ENCODE data around the gene MSANTD4.

MSANTD4 gene

GRCh38 chr11:106051103-106051502 lies 29.1 kb upstream of the MSANTD4 start:
- TF ChIP-seq, protein P1, sequence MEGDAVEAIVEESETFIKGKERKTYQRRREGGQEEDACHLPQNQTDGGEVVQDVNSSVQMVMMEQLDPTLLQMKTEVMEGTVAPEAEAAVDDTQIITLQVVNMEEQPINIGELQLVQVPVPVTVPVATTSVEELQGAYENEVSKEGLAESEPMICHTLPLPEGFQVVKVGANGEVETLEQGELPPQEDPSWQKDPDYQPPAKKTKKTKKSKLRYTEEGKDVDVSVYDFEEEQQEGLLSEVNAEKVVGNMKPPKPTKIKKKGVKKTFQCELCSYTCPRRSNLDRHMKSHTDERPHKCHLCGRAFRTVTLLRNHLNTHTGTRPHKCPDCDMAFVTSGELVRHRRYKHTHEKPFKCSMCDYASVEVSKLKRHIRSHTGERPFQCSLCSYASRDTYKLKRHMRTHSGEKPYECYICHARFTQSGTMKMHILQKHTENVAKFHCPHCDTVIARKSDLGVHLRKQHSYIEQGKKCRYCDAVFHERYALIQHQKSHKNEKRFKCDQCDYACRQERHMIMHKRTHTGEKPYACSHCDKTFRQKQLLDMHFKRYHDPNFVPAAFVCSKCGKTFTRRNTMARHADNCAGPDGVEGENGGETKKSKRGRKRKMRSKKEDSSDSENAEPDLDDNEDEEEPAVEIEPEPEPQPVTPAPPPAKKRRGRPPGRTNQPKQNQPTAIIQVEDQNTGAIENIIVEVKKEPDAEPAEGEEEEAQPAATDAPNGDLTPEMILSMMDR (IDR thresholded peaks at IDR 0.05; ENCODE audit: low read depth, low read length, missing control alignments) = no peak

DNA sequence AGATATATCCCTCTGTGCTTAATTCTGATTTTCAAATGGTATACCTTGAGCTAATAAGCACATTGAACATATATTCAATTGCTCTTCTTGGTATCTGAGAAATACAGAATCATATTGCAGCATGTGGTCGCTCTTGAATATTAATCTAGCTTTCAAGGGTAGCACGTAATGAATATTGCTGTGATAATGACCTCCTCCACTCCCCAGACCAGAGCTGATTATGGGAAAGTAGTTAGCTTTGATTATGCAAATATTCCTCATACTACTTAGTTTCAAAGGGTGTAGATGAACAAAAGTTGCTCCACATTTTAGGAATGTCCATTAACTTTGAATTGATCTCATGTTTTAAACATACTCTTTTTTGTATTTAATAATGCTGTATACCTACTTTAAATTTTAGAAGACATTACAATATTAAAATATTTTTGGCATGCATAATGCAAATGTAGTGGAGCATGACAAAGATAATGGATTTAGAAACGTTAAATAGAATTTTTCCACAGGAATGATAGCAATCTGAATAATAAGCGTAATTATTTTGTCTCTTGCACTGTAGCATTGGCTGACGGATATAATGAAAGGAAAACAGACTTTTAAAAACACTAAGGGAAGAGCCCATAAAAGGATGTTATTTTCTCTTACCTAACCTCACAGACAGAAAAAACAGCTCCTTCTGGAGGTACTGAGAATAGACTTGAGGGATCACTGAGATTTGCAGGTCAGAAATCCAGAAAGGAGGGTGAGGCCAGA lies 27.9 kb upstream of the MSANTD4 start:
- TF ChIP-seq, protein P1 (IDR thresholded peaks at IDR 0.05; ENCODE audit: low read depth, low read length, missing control alignments) = no peak
- no peak overlapping the region for H3K4me3 ChIP-seq (ENCODE audit: low read depth, low read length)
- no peak for DNase-seq (ENCODE audit: low read depth)

More at GRCh38 chr11:106051103-106051502, 29.1 kb upstream of the MSANTD4 start:
- H3K4me3 ChIP-seq (ENCODE audit: low read depth, low read length) = no peak overlapping the region
- no peak for DNase-seq (ENCODE audit: low read depth)

GRCh38 chr11:106047631-106048030 lies 25.6 kb upstream of the MSANTD4 start:
- DNase-seq (ENCODE audit: low read depth) = no peak
- no peak overlapping the region for H3K4me3 ChIP-seq (ENCODE audit: low read depth, low read length)
- TF ChIP-seq, protein P1 (IDR thresholded peaks at IDR 0.05; ENCODE audit: low read depth, low read length, missing control alignments) = no peak

GRCh38 chr11:106043540-106043939 lies 21.5 kb upstream of the MSANTD4 start:
- no peak for DNase-seq (ENCODE audit: low read depth)
- no peak overlapping the region for H3K4me3 ChIP-seq (ENCODE audit: low read depth, low read length)
- TF ChIP-seq, protein P1 (IDR thresholded peaks at IDR 0.05; ENCODE audit: low read depth, low read length, missing control alignments) = no peak

- no peak overlapping the region for H3K4me3 ChIP-seq (ENCODE audit: low read depth, low read length)
- TF ChIP-seq, protein P1 (IDR thresholded peaks at IDR 0.05; ENCODE audit: low read depth, low read length, missing control alignments) = no peak
- DNase-seq (ENCODE audit: low read depth) = no peak
Measured at GRCh38 chr11:106032861-106033260, 10.8 kb upstream of the MSANTD4 start.

DNA sequence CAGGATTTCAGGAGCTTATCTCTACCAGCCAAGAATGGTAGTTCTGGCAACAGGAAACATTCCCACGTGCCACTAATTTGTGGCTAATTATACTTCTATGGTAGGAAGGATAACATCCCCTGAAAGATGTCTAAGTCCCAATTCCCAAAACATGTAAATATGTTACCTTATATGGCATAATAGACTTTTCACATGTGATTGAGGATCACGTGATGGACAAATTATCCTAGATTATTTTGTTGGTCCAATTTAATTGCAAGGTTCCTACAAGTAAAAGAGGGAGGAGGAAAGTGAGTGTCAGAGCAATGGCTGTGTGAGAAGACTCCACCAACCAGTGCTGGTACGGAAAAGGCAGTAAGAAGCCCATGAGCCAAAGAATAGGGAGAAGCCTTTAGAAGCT lies 9.9 kb upstream of the MSANTD4 start:
- TF ChIP-seq, protein P1 (IDR thresholded peaks at IDR 0.05; ENCODE audit: low read depth, low read length, missing control alignments) = no peak
- no peak overlapping the region for H3K4me3 ChIP-seq (ENCODE audit: low read depth, low read length)
- no peak for DNase-seq (ENCODE audit: low read depth)

Data from GM12864 (cell line).